A673 (cell line): Measurements from ENCODE around the gene LITAF. TPM values are rescaled to one million over a fixed set of nuclear protein-coding genes. Genes with fewer than 3 reads are reported as not detected.

Experiments
- BruUV-seq: library from RNA; stranded (reverse); fragments of 400-500 nt; replicated peaks from 2 replicates; lab custom pipeline; 2021; lab: Mats Ljungman, UMichigan
- CTCF ChIA-PET: fragments of 300-600 bp; sonication (Branson Sonifier 250); formaldehyde crosslinking; loops from one replicate; lab custom pipeline; 2022; ENCODE audit warnings: antibody characterized with exemption; lab: Charles Lee
- POLR2A ChIA-PET: fragments of 300-600 bp; sonication (Branson Sonifier 250); formaldehyde crosslinking; loops from one replicate; lab custom pipeline; 2022; ENCODE audit warnings: antibody characterized with exemption; ENCODE audit not compliant: low non-redundant PET; lab: Charles Lee
- DNase-seq: peaks from one replicate; pipeline ENCODE4 v3.0.0-alpha.2; 2015; ENCODE audit warnings: low spot score
- H3K27ac ChIP-seq: fragments of 200-600 bp; sonication (generic); 2 replicates; pipeline ENCODE4 v1.5.1; 2016; ENCODE audit warnings: mixed run types, low read depth, mild to moderate bottlenecking, mixed read lengths, antibody characterized with exemption, low read length; ENCODE audit not compliant: poor library complexity, severe bottlenecking
- H3K27me3 ChIP-seq: fragments of 200-600 bp; sonication (generic); replicated peaks from 2 replicates; pipeline ENCODE4 v1.6.1; 2017; ENCODE audit warnings: mixed run types, low read depth, mild to moderate bottlenecking, mixed read lengths, antibody characterized with exemption, low read length; ENCODE audit not compliant: insufficient read depth, poor library complexity
- H3K36me3 ChIP-seq: fragments of 200-600 bp; sonication (generic); 2 replicates; pipeline ENCODE4 v1.6.1; 2016; ENCODE audit warnings: mixed run types, mild to moderate bottlenecking, mixed read lengths, antibody characterized with exemption, low read length; ENCODE audit not compliant: insufficient read depth, poor library complexity, severe bottlenecking
- H3K4me1 ChIP-seq: fragments of 200-600 bp; sonication (generic); 2 replicates; pipeline ENCODE4 v1.6.1; 2017; ENCODE audit warnings: mixed run types, mild to moderate bottlenecking, mixed read lengths, antibody characterized with exemption, low read length; ENCODE audit not compliant: insufficient read depth, poor library complexity, severe bottlenecking
- H3K4me3 ChIP-seq: fragments of 200-600 bp; sonication (generic); 2 replicates; pipeline ENCODE4 v1.5.1; 2016; ENCODE audit warnings: low read depth, mixed run types, mild to moderate bottlenecking, mixed read lengths, low read length; ENCODE audit not compliant: poor library complexity, severe bottlenecking
- H3K9me3 ChIP-seq: fragments of 200-600 bp; sonication (generic); 2 replicates; pipeline ENCODE4 v1.6.1; 2016; ENCODE audit warnings: mixed run types, low read depth, mild to moderate bottlenecking, mixed read lengths, antibody characterized with exemption, low read length; ENCODE audit not compliant: poor library complexity, severe bottlenecking
- CTCF ChIP-seq: fragments of 300-800, 200-600 bp; sonication (generic); conservative IDR thresholded peaks from 2 replicates; pipeline ENCODE4 v1.5.1; 2017; ENCODE audit warnings: low read depth, mild to moderate bottlenecking, antibody characterized with exemption, low read length, moderate library complexity, mixed read lengths
- EZH2 ChIP-seq: fragments of 200-600 bp; sonication (generic); IDR thresholded peaks from 2 replicates; pipeline ENCODE4 v1.6.1; 2017; ENCODE audit warnings: borderline replicate concordance, low read depth, mild to moderate bottlenecking, mixed read lengths, antibody characterized with exemption, low read length; ENCODE audit not compliant: poor library complexity, severe bottlenecking
- intact Hi-C: fragments of 100-400 bp; cut with micrococcal nuclease; formaldehyde crosslinking; loops from one replicate; pipeline ENCODE4 v1.10.0; 2022; ENCODE audit not compliant: unreplicated experiment
- total RNA-seq: library from RNA; stranded (reverse); gene quantifications from 2 replicates; pipeline ENCODE4 v1.2.3, GENCODE V29; 2021

The LITAF gene
- total RNA-seq, 1 experiment from 2014 or later: 6.9 TPM

- no peak overlapping the region for H3K27ac ChIP-seq
- ChIA-PET POLR2A (no interaction called here), CTCF (no interaction called here)
- DNase-seq: no peak
- no peaks in the 10 kb centered on the region for H3K4me1 ChIP-seq
- no peak overlapping the region for H3K4me3 ChIP-seq
- no peaks in the 10 kb centered on the region for H3K36me3 ChIP-seq
- TF ChIP-seq EZH2: no peak
- H3K9me3 ChIP-seq: no peaks in the 10 kb centered on the region
- no TSS peak for BruUV-seq
- intact Hi-C loops: no loop called here
- H3K27me3 ChIP-seq: no peaks in the 10 kb centered on the region
These were observed 29.6 kb downstream of the LITAF start for GRCh38 chr16:11556945-11557720.

DNA sequence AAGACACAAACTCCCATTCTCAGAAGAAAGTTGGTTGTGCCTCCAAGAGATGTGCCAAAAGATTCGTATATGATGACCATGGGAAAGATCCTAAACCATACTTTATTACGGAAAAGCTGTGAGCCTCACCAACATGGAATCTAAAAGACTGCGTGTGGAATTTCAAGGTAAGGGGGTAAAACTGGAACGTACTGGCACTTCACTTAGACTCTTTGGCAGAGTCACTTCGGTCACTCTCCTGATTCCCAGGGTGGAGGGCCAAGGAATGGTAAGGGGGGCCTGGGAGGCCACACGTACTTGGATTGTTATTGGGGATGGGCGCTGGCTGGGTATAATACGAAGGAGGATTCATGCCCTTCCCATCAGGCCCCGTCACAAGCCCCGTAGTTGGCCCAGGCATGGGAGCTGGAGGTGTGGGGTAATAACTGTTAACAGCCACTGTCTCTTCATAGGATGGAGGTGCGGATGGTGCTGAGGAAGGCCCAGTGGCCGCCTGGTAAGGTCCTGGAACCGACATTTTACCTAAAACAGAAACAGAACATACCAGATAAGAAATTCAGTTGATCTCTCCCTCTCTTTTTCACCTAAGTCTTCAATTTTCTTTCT lies 30.4 kb downstream of the LITAF start:
- no peaks in the 10 kb centered on the region for H3K27me3 ChIP-seq
- TF ChIP-seq EZH2 (no peak), CTCF (no peak)
- H3K27ac ChIP-seq: no peak overlapping the region
- BruUV-seq: no TSS peak
- ChIA-PET POLR2A (no interaction called here), CTCF (no interaction called here)
- H3K4me1 ChIP-seq: no peaks in the 10 kb centered on the region
- intact Hi-C loops: no loop called here
- no peak overlapping the region for H3K4me3 ChIP-seq
- H3K9me3 ChIP-seq: no peaks in the 10 kb centered on the region
- no peak for DNase-seq
- H3K36me3 ChIP-seq: no peaks in the 10 kb centered on the region

DNA sequence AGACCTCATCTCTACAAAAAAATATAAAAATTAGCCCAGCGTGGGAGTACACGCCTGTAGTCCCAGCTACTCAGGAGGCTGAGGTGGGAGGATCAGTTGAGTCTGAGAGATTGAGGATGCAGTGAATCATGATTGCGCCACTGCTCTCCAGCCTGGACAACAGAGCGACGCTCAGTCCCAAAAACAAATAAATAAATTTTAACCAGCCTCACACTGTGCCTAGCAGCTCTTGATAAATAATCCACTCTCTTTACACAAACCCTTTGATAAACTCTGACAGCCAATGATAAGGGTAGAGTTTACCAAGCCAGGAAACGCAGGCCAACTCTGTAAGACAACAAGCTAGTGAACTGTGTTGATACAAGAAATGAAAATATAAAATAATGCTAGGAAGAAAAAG lies 32.7 kb downstream of the LITAF start:
- TF ChIP-seq CTCF (no peak), EZH2 (no peak)
- no TSS peak for BruUV-seq
- no peak overlapping the region for H3K27ac ChIP-seq
- no peaks in the 10 kb centered on the region for H3K27me3 ChIP-seq
- H3K36me3 ChIP-seq: no peaks in the 10 kb centered on the region
- no peaks in the 10 kb centered on the region for H3K4me1 ChIP-seq
- ChIA-PET CTCF (no interaction called here), POLR2A (interaction anchor here (0.6 kb wide), 1 partner anchor 821 kb away, joined by 11 read pairs; no protein-coding TSS in a partner anchor)
- H3K9me3 ChIP-seq: no peaks in the 10 kb centered on the region
- no peak overlapping the region for H3K4me3 ChIP-seq
- intact Hi-C loops: no loop called here
- DNase-seq: no peak
